HG02981 (cell line): ENCODE measurements around the gene TRAPPC10.

Experiments
- ATAC-seq: cut with Tn5 transposase; IDR thresholded peaks from one replicate; pipeline ENCODE4 v1.9.1; 2021; ENCODE audit warnings: mild to moderate bottlenecking, moderate library complexity; ENCODE audit not compliant: unreplicated experiment

The TRAPPC10 gene

GRCh38 chr21:44058981-44059380 lies 46.9 kb downstream of the TRAPPC10 start:
- ATAC-seq = no peak

GRCh38 chr21:44059710-44060109 lies 47.6 kb downstream of the TRAPPC10 start:
- ATAC-seq = no peak

- ATAC-seq = no peak
Observed at GRCh38 chr21:44062380-44062779, 50.3 kb downstream of the TRAPPC10 start.

GRCh38 chr21:44063151-44063912 lies 51.2 kb downstream of the TRAPPC10 start:
- no peak for ATAC-seq

DNA sequence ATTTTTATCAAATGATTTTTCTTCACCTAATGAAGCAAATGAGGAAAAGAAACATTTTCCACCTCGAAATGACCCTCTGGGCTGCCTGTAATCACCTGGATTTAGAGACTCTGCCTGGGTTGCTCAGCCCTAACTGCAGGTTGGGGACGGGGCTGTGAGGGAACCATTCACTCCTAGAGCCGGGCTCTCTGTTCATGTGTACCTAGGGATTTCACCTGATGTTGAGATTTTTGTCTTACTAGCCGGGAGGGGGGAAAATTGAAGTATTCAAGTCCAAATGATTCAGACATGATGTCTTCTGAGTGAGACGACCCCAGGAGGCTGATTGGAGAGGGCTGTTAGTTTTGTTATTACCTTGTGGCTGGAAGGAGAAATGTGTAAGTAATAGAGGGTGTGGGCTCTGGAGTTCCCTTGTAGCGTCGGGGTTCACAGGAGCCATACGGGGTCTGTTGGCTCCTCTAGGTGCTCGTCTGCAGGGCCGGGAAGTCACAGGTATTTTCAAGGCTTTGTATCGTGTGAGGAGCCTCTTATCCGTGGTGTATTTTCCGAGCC lies 52.8 kb downstream of the TRAPPC10 start:
- ATAC-seq = no peak

- ATAC-seq = no peak
Observed at GRCh38 chr21:44065428-44065827, 53.3 kb downstream of the TRAPPC10 start.

GRCh38 chr21:44066116-44066515 lies 54.0 kb downstream of the TRAPPC10 start:
- no peak for ATAC-seq

- ATAC-seq = no peak
Observed at GRCh38 chr21:44067011-44067839, 55.1 kb downstream of the TRAPPC10 start.

DNA sequence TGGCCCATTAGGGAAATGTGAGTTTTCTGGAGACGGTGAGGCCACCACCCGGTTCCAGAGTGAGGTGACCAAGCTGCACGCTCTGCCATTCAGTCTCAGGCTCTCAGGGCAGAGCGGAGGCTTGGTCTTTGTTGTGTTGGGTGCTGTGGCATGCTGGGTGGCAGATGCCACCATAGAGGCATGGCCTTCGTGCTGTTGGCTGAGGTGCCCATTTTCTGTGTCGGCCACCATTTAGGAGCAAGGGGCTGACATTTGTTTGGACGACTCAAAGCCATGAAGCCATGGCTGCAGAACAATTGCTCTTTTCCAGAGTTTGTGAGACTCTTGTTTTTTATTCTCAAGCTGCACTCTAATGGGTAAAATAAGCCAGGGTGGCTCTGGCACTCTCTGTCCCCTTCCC lies 58.3 kb downstream of the TRAPPC10 start:
- no peak for ATAC-seq

GRCh38 chr21:44071359-44072104 lies 59.4 kb downstream of the TRAPPC10 start:
- no peak for ATAC-seq

GRCh38 chr21:44072111-44072510 lies 60.0 kb downstream of the TRAPPC10 start:
- no peak for ATAC-seq

DNA sequence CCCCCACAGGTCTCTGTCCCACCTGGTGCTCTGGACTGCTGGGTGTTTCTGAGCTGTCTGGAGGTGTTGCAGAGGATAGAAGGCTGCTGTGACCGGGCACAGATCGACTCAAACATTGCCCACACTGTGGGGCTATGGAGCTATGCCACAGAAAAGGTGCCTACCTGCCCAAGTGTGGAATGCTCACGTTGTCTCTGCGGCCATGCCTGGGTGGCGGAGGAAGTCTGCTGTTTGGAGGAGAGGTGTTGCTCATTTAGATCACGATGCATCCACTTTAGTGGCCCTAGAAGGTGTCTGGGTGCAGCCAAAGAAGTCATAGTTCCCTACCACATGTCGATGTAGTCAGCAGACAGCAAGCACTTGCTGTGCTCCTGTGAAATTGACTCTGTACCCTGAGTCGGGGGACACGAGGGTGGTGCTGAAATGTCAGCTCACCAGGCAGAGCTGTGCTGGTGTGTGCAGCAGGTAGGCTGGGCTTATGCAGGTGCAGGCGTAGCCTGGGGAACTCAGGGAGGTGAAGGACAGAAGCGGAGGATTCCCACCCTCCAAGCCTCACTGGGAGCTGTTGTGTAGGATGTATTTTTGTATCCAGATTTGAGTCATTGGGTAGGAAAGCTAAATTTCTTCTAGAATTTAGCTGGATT lies 62.3 kb downstream of the TRAPPC10 start:
- ATAC-seq = no peak

GRCh38 chr21:44076316-44076715 lies 64.2 kb downstream of the TRAPPC10 start:
- no peak for ATAC-seq

GRCh38 chr21:44078411-44078981 lies 66.4 kb downstream of the TRAPPC10 start:
- no peak for ATAC-seq

GRCh38 chr21:44079446-44079845 lies 67.3 kb downstream of the TRAPPC10 start:
- no peak for ATAC-seq

DNA sequence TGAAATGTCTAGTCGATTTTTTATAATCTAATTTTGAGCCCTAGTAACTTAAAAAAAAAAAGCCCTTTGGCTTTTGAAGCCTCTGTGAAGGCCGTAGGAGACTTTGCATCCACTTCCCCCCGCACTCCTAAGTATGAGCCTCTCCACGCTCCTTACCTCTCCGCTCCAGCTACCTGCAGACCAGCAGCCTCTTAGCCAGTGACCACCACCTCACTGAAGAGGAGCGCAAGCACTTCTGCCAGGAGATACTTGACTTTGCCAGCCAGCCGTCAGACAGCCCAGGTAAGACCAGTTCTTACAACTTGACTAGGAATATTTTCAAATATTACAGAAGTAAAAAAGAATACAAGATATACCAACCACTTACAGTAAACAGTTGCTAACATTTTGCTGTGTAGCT lies 67.7 kb downstream of the TRAPPC10 start:
- ATAC-seq = no peak

DNA sequence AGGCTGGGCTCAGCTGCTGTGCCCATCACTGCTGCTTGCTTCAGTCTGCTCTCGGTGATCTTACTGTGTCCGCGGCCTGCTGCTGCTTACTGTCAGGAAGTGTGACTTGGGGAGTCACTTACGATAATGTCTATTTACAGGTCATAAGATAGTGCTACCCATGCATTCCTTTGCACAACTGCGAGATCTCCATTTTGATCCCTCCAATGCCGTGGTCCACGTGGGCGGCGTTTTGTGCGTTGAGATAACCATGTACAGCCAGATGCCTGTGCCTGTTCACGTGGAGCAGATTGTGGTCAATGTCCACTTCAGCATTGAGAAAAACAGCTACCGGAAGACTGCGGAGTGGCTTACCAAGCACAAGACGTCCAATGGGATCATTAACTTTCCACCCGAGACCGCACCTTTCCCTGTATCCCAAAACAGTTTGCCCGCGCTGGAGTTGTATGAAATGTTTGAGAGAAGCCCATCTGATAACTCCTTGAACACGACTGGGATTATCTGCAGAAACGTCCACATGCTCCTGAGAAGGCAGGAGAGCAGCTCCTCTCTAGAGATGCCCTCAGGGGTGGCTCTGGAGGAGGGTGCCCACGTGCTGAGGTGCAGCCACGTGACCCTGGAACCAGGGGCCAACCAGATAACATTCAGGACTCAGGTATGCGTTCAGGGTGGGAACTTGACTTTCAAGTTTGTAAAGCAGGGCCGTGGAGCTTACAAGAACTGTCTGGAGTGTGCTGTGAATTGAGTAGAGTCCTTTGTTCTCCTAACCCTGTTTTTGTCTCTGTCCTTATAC lies 70.7 kb downstream of the TRAPPC10 start:
- no peak for ATAC-seq

DNA sequence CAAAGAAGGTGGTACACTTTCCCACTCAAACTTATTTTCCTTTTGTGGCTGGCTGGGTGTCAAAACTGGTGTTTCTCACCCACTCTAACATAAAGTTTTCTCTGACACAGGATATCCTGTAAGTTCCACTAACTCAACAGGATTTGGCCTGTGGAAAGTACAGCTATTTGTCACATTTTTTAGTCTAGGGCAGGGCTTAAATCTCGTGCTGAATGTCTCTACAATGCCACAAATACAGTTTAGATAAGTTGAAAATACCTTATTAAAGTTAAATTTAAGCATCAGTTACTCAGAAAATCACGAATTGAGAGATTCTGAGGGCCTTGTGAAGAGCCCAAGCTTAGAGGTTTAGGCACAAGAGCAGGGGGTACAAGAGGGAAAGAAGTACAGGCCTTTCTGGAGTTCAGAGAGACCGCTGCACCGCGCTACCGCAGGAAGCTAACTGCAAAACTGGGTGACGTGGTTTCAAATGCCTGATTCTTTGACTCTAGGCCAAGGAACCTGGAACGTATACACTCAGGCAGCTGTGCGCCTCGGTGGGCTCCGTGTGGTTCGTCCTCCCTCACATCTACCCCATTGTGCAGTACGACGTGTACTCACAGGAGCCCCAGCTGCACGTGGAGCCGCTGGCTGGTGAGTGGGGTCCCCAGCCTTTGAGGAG lies 71.7 kb downstream of the TRAPPC10 start:
- no peak for ATAC-seq
